GM23338 (cell line): ENCODE data around the gene PCDHGA7. TPM values are rescaled to one million over a fixed set of nuclear protein-coding genes. Genes with fewer than 3 reads are reported as not detected.
"Not testable (repeated sequence)": the region's sequence is repeated elsewhere in the genome, so short reads cannot be mapped to it uniquely, and the experiment has no call there.

Experiments used
- ATAC-seq: fragments of 200-7000 bp; cut with Tn5 transposase; 3 replicates; pipeline ENCODE4 v1.9.1; 2020
- DNase-seq: peaks from one replicate; pipeline ENCODE4 v3.0.0-alpha.2; 2015; ENCODE audit warnings: low spot score
- H2AFZ ChIP-seq: fragments of 200-600 bp; sonication (generic); 2 replicates; pipeline ENCODE4 v1.8.0; 2016; ENCODE audit warnings: antibody characterized with exemption, mild to moderate bottlenecking, moderate library complexity
- H3F3A ChIP-seq: fragments of 200-600 bp; sonication (generic); replicated peaks from 2 replicates; pipeline ENCODE4 v1.8.0; 2017; ENCODE audit warnings: antibody characterized with exemption, mixed run types, low read depth
- H3K27ac ChIP-seq: fragments of 200-600 bp; sonication (generic); 2 replicates; pipeline ENCODE4 v1.6.1; 2016; ENCODE audit warnings: low read depth
- H3K27me3 ChIP-seq: fragments of 200-600 bp; sonication (generic); 2 replicates; pipeline ENCODE4 v1.8.0; 2016; ENCODE audit warnings: mild to moderate bottlenecking, mixed run types, moderate library complexity; ENCODE audit not compliant: insufficient read depth
- H3K36me3 ChIP-seq: fragments of 200-600 bp; sonication (generic); 2 replicates; pipeline ENCODE4 v1.8.0; 2016; ENCODE audit warnings: mild to moderate bottlenecking; ENCODE audit not compliant: insufficient read depth
- H3K4me1 ChIP-seq: fragments of 200-600 bp; sonication (generic); 2 replicates; pipeline ENCODE4 v1.8.0; 2016; ENCODE audit warnings: mild to moderate bottlenecking, moderate library complexity; ENCODE audit not compliant: insufficient read depth
- H3K4me2 ChIP-seq: fragments of 200-600 bp; sonication (generic); 2 replicates; pipeline ENCODE4 v1.7.1; 2017; ENCODE audit warnings: mixed run types
- H3K4me3 ChIP-seq: fragments of 200-600 bp; sonication (generic); 2 replicates; pipeline ENCODE4 v1.6.1; 2016; ENCODE audit warnings: mixed run types
- H3K79me2 ChIP-seq: fragments of 200-600 bp; sonication (generic); replicated peaks from 2 replicates; pipeline ENCODE4 v1.8.0; 2017; ENCODE audit warnings: mild to moderate bottlenecking; ENCODE audit not compliant: insufficient read depth
- H3K9me2 ChIP-seq: fragments of 200-600 bp; sonication (generic); 2 replicates; pipeline ENCODE4 v1.8.0; 2017; ENCODE audit not compliant: insufficient read depth
- H4K20me1 ChIP-seq: fragments of 200-600 bp; sonication (generic); replicated peaks from 2 replicates; pipeline ENCODE4 v1.8.0; 2017; ENCODE audit warnings: mild to moderate bottlenecking; ENCODE audit not compliant: insufficient read depth
- H3K27ac Mint-ChIP-seq: 2 replicates; pipeline ENCODE4 v1.8.0; 2020; ENCODE audit warnings: inconsistent platforms, mild to moderate bottlenecking, moderate library complexity, mixed read lengths
- H3K27me3 Mint-ChIP-seq: 3 replicates; pipeline ENCODE4 v1.8.0; 2022; ENCODE audit warnings: low read depth, mild to moderate bottlenecking, moderate library complexity, mixed read lengths, inconsistent platforms; ENCODE audit not compliant: insufficient read depth, poor library complexity
- H3K36me3 Mint-ChIP-seq: 3 replicates; pipeline ENCODE4 v1.8.0; 2021; ENCODE audit warnings: low read depth, mild to moderate bottlenecking, inconsistent platforms, moderate library complexity, mixed read lengths
- H3K4me1 Mint-ChIP-seq: 3 replicates; pipeline ENCODE4 v1.8.0; 2020; ENCODE audit warnings: mild to moderate bottlenecking, inconsistent platforms, mixed read lengths
- H3K4me3 Mint-ChIP-seq: 3 replicates; pipeline ENCODE4 v1.8.0; 2021; ENCODE audit warnings: moderate library complexity, mild to moderate bottlenecking, inconsistent platforms, mixed read lengths
- H3K9me3 Mint-ChIP-seq: 3 replicates; pipeline ENCODE4 v1.8.0; 2020; ENCODE audit warnings: moderate library complexity, mild to moderate bottlenecking, inconsistent platforms, mixed read lengths
- CTCF ChIP-seq, 2 experiments: fragments of 200-600 bp in 1 of 2; sonication (generic) in 1 of 2; conservative IDR thresholded peaks; 2 replicates each; pipeline versions ENCODE4 v1.5.1 to v1.6.1; 2016 to 2017; ENCODE audit warnings: antibody characterized with exemption in 2 of 2, low read depth in 2 of 2, mild to moderate bottlenecking in 2 of 2, moderate library complexity in 1 of 2
- EZH2 ChIP-seq: fragments of 200-600 bp; sonication (generic); IDR thresholded peaks from one replicate; pipeline ENCODE4 v1.8.0; 2017; ENCODE audit warnings: antibody characterized with exemption, mild to moderate bottlenecking, low read depth; ENCODE audit not compliant: unreplicated experiment
- JUNB ChIP-seq: IDR thresholded peaks from one replicate; pipeline ENCODE4 v1.6.1; 2016; ENCODE audit warnings: antibody characterized with exemption; ENCODE audit not compliant: unreplicated experiment
- NANOG ChIP-seq: IDR thresholded peaks from 2 replicates; pipeline ENCODE4 v1.6.1; 2016; ENCODE audit warnings: antibody characterized with exemption, borderline replicate concordance
- POLR2AphosphoS5 ChIP-seq: IDR thresholded peaks from 2 replicates; pipeline ENCODE4 v1.6.1; 2016; ENCODE audit warnings: antibody characterized with exemption, low read depth
- STAT1 ChIP-seq: IDR thresholded peaks from one replicate; pipeline ENCODE4 v1.6.1; 2016; ENCODE audit warnings: antibody characterized with exemption; ENCODE audit not compliant: unreplicated experiment
- ZNF331 ChIP-seq: fragments of 250-450 bp; sonication (Bioruptor Pico); IDR thresholded peaks from 2 replicates; pipeline ENCODE4 v1.5.0; 2020; ENCODE audit warnings: low read depth, mild to moderate bottlenecking, moderate library complexity
- polyA plus RNA-seq: library from polyadenylated mRNA; unstranded; fragments of >200 nt; fragmentation: Nextera tagmentation; extraction: Ambion mirVana; gene quantifications from 2 replicates; pipeline ENCODE4 v1.2.1, GENCODE V29; 2016
- total RNA-seq: library from RNA; depleted of rRNA; stranded (reverse); fragments of >200 nt; shearing (Covaris generic); gene quantifications from 2 replicates; pipeline ENCODE4 v1.2.3, GENCODE V29; 2014
- TF ChIP-seq, protein P1 (sequence below): IDR thresholded peaks from one replicate; pipeline ENCODE4 v1.6.1; 2018; ENCODE audit warnings: antibody characterized with exemption; ENCODE audit not compliant: unreplicated experiment

PCDHGA7 gene
- total and polyA plus RNA-seq, 2 experiments from 2014 or later = 0.44 to 4.4 TPM

DNA sequence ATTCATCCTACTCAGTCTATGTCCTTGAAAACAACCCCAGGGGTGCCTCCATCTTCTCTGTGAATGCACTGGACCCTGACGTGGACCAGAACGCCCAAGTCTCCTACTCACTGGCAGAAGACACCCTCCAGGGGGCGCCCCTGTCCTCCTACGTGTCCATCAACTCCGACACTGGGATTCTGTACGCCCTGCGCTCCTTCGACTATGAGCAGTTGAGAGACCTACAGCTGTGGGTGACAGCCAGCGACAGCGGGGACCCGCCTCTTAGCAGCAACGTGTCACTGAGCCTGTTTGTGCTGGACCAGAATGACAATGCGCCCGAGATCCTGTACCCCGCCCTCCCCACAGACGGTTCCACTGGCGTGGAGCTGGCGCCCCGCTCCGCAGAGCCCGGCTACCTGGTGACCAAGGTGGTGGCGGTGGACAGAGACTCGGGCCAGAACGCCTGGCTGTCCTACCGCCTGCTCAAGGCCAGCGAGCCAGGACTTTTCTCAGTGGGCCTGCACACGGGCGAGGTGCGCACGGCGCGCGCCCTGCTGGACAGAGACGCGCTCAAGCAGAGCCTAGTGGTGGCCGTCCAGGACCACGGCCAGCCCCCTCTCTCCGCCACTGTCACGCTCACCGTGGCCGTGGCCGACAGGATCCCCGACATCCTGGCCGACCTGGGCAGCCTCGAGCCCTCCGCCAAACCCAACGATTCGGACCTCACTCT lies 6.9 kb upstream of the PCDHGA7 start:
- H2AFZ ChIP-seq, H4K20me1 ChIP-seq, H3F3A ChIP-seq, H3K27me3 ChIP-seq, ATAC-seq, H3K4me3 ChIP-seq, H3K4me1 Mint-ChIP-seq, H3K27ac Mint-ChIP-seq, H3K79me2 ChIP-seq, H3K27ac ChIP-seq, H3K4me1 ChIP-seq, H3K27me3 Mint-ChIP-seq, H3K9me2 ChIP-seq, H3K4me3 Mint-ChIP-seq, H3K4me2 ChIP-seq, H3K36me3 ChIP-seq: not testable (repeated sequence)
- peak; percentile 50 to 51 for TF ChIP-seq CTCF (conservative IDR thresholded peaks at IDR 0.05; ENCODE audit: low read depth in 2 of 2)
- DNase-seq = peak; percentile 34
- peaks cover 64% of the 10 kb centered on the region for H3K9me3 Mint-ChIP-seq
- peaks cover 60% of the 10 kb centered on the region for H3K36me3 Mint-ChIP-seq

- no peaks in the 10 kb centered on the region for H3K79me2 ChIP-seq
- no peaks in the 10 kb centered on the region for H4K20me1 ChIP-seq
- no peak overlapping the region for H3K27ac ChIP-seq
- H3K36me3 Mint-ChIP-seq = peaks cover 46% of the 10 kb centered on the region
- H3K36me3 ChIP-seq = no peaks in the 10 kb centered on the region
- DNase-seq = no peak
- 0 out of 2 replicates have a peak, but pooled peaks cover 3% of the 10 kb centered on the region for H3K4me1 ChIP-seq
- H3K27me3 ChIP-seq = peaks cover 2% of the 10 kb centered on the region; the same call in 1 of the 2 replicates
- H3K9me3 Mint-ChIP-seq = peaks cover 58% of the 10 kb centered on the region
- H3K9me2 ChIP-seq = no peaks in the 10 kb centered on the region
- peak overlapping the region; percentile 85 for H3K4me3 Mint-ChIP-seq
- no peak overlapping the region for H3K27ac Mint-ChIP-seq
- no peaks in the 10 kb centered on the region for H3K4me1 Mint-ChIP-seq
- H3F3A ChIP-seq = no peaks in the 10 kb centered on the region
- H3K27me3 Mint-ChIP-seq = peaks cover 10% of the 10 kb centered on the region
- no peak overlapping the region for H3K4me2 ChIP-seq
- ATAC-seq = no peak
- no peak overlapping the region for H2AFZ ChIP-seq
- H3K4me3 ChIP-seq = no peak overlapping the region
- TF ChIP-seq NANOG (no peak), ZNF331 (CRISPR knock-in tag) (no peak), JUNB (no peak), CTCF (conservative IDR thresholded peaks at IDR 0.05; ENCODE audit: low read depth in 2 of 2) (no peak), POLR2AphosphoS5 (no peak), STAT1 (no peak), EZH2 (no peak)
- TF ChIP-seq, protein P1, sequence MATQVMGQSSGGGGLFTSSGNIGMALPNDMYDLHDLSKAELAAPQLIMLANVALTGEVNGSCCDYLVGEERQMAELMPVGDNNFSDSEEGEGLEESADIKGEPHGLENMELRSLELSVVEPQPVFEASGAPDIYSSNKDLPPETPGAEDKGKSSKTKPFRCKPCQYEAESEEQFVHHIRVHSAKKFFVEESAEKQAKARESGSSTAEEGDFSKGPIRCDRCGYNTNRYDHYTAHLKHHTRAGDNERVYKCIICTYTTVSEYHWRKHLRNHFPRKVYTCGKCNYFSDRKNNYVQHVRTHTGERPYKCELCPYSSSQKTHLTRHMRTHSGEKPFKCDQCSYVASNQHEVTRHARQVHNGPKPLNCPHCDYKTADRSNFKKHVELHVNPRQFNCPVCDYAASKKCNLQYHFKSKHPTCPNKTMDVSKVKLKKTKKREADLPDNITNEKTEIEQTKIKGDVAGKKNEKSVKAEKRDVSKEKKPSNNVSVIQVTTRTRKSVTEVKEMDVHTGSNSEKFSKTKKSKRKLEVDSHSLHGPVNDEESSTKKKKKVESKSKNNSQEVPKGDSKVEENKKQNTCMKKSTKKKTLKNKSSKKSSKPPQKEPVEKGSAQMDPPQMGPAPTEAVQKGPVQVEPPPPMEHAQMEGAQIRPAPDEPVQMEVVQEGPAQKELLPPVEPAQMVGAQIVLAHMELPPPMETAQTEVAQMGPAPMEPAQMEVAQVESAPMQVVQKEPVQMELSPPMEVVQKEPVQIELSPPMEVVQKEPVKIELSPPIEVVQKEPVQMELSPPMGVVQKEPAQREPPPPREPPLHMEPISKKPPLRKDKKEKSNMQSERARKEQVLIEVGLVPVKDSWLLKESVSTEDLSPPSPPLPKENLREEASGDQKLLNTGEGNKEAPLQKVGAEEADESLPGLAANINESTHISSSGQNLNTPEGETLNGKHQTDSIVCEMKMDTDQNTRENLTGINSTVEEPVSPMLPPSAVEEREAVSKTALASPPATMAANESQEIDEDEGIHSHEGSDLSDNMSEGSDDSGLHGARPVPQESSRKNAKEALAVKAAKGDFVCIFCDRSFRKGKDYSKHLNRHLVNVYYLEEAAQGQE = no peak
These were observed 803 bp downstream of the PCDHGA7 start for GRCh38 chr5:141383345-141383744.
